WTC11 (cell line): ENCODE measurements around the gene TMEM169.

ENCODE experiments used
- CTCF ChIP-seq: fragments of 200-600 bp; IDR thresholded peaks from 2 replicates; pipeline ENCODE4 v1.8.0; 2022; ENCODE audit warnings: antibody characterized with exemption
- PRRX2 ChIP-seq: fragments of 250-450 bp; sonication (Bioruptor Pico); IDR thresholded peaks from 2 replicates; pipeline ENCODE4 v1.8.0; 2021; ENCODE audit warnings: mild to moderate bottlenecking
- SP1 ChIP-seq: sonication (generic); formaldehyde crosslinking; conservative IDR thresholded peaks from 2 replicates; pipeline ENCODE4 v1.8.1; 2022; ENCODE audit warnings: missing genetic modification reagents
- ZBTB21 ChIP-seq: sonication (generic); formaldehyde crosslinking; IDR thresholded peaks from 2 replicates; pipeline ENCODE4 v1.8.1; 2023; ENCODE audit warnings: mild to moderate bottlenecking, missing genetic modification reagents, borderline replicate concordance

DNA sequence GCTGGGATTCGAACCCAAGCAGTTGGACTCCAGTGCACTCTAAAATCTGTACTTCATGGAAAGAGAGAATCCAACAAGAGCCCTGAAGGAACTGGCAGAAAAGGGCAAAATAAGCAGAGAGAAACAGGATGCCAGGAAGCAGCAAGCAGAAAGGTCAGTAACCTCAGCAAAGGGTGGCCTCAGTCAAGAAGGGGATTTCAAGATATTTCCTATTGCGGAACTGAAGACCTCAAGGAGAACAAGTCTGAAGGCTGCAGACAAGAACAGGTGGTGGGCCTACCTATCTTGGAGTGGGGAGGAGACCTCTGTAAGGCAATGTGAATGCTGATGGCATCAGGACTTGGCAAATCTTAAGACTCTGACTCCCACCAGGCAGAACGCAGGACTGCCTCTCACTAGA is 48.3 kb upstream of the TMEM169 start:
- TF ChIP-seq ZBTB21 (no peak), SP1 (no peak), CTCF (no peak), PRRX2 (CRISPR knock-in tag) (no peak)
